Measurements from ENCODE around the gene KCNK6. TPM values are rescaled to one million over a fixed set of nuclear protein-coding genes. Genes with fewer than 3 reads are reported as not detected.

Gene KCNK6
- total and polyA plus RNA-seq, 2 of the 8 experiments (the other 6 are each of a cell fraction or from before 2014, with no cell fraction given), result 10.6 to 13.3 TPM

GRCh38 chr19:38367041-38367440, 47.4 kb downstream of the KCNK6 start:
- Histone ChIP-seq H3K56ac (replicated peaks; ENCODE audit: insufficient read length, low read depth, low read length) (no peak overlapping the region), H3K36me3 (ENCODE audit: control insufficient read depth in 2 of 4, insufficient read depth in 4 of 4, low read length in 3 of 4) (no peaks in the 10 kb centered on the region), H3K18ac (ENCODE audit: extremely low read depth, low read length) (no peak overlapping the region), H3K4me1 (replicated peaks in 1 of 4; ENCODE audit: control insufficient read depth in 3 of 4, insufficient read depth in 4 of 4, low read length in 3 of 4) (no peaks in the 10 kb centered on the region; a peak in 1 of 7 replicates), H3K14ac (ENCODE audit: insufficient read length) (no peak overlapping the region), H2AK5ac (ENCODE audit: low read depth, low read length) (no peak overlapping the region), H4K5ac (ENCODE audit: insufficient read length, low read depth, low read length) (no peak overlapping the region), H2BK12ac (ENCODE audit: low read depth, low read length) (no peak overlapping the region), H3K4me3 (ENCODE audit: extremely low read depth in 1 of 4, insufficient read depth in 2 of 4, low read depth in 3 of 4, low read length in 4 of 4) (no peak overlapping the region), H2BK15ac (ENCODE audit: low read length) (no peak overlapping the region), H3K79me2 (ENCODE audit: control insufficient read depth in 1 of 2, insufficient read depth in 2 of 2, low read length in 2 of 2) (no peaks in the 10 kb centered on the region), H3K23me2 (ENCODE audit: low read depth, low read length) (peaks cover 2% of the 10 kb centered on the region; the same call in 1 of the 2 replicates), H3K4ac (replicated peaks; ENCODE audit: insufficient read length, low read depth, low read length) (no peak overlapping the region), H2AFZ (ENCODE audit: low read length) (no peak overlapping the region), H3K27ac (ENCODE audit: low read depth, low read length) (no peak overlapping the region), H2BK120ac (replicated peaks; ENCODE audit: low read depth, low read length) (no peak overlapping the region), H2BK20ac (ENCODE audit: low read length) (no peak overlapping the region), H3K4me2 (ENCODE audit: insufficient read depth in 1 of 2, low read depth in 2 of 2, low read length in 2 of 2) (no peak overlapping the region), H4K91ac (replicated peaks; ENCODE audit: insufficient read length, low read length) (no peak overlapping the region), H4K20me1 (replicated peaks in 1 of 2; ENCODE audit: control insufficient read depth in 1 of 2, insufficient read depth in 2 of 2, low read length in 2 of 2) (peaks cover 0 to 3% of the 10 kb centered on the region in 2 experiments), H4K8ac (ENCODE audit: extremely low read depth, insufficient read depth, low read length) (no peak overlapping the region), H3K23ac (ENCODE audit: insufficient read length) (no peak overlapping the region), H3K9ac (replicated peaks in 1 of 4; ENCODE audit: extremely low read depth in 1 of 4, low read depth in 3 of 4, low read length in 3 of 4) (no peak overlapping the region), H3K79me1 (ENCODE audit: low read depth, low read length) (no peaks in the 10 kb centered on the region), H3K27me3 (replicated peaks in 1 of 4; ENCODE audit: control insufficient read depth in 3 of 4, extremely low read depth in 1 of 4, insufficient read depth in 3 of 4, low read length in 3 of 4) (peaks cover 0 to 2% (median 0%) of the 10 kb centered on the region in 4 experiments; a peak in 2 of 7 replicates), H2BK5ac (ENCODE audit: low read depth, low read length) (no peak overlapping the region), H3K9me3 (ENCODE audit: insufficient read depth in 2 of 2, low read depth in 1 of 2, low read length in 1 of 2) (peaks cover 3 to 9% of the 10 kb centered on the region in 2 experiments; a peak in 2 of 4 replicates)
- no peak for FAIRE-seq
- 91% methylated on average over 12 of the region's 12 CpGs; no CpG with 5 or more reads in 1 of the 2 experiments for WGBS, 2 experiments (ENCODE audit: extremely low coverage in 1 of 2, insufficient coverage in 1 of 2, insufficient read length in 1 of 2, insufficient replicate concordance in 2 of 2, low coverage in 1 of 2, low lambda C conversion rate in 2 of 2, missing lambda C conversion rate in 1 of 2)
- POLR2A ChIA-PET (ENCODE audit: partially characterized antibody), result interaction anchor here (1.1 kb wide), 1 partner anchor 19 kb away, joined by 3 read pairs; no protein-coding TSS in a partner anchor
- CTCF ChIA-PET (ENCODE audit: partially characterized antibody), result interaction anchor here (1.5 to 1.6 kb wide), 2 partner anchors 15 to 32 kb away, joined by 4 to 7 read pairs; partner anchors contain the start of gene CATSPERG
- TF ChIP-seq SAP30 (IDR thresholded peaks at IDR 0.05; ENCODE audit: insufficient read depth, insufficient replicate concordance, low read length), result no peak
- TF ChIP-seq HDAC6 (IDR thresholded peaks at IDR 0.05; ENCODE audit: low read depth, low read length), result no peak
- no peak for DNase-seq (ENCODE audit: low read depth in 1 of 2, low spot score in 2 of 2)

All from H1 (cell line).